ENCODE measurements around the gene INTS14. TPM values are rescaled to one million over a fixed set of nuclear protein-coding genes. Genes with fewer than 3 reads are reported as not detected.

The INTS14 gene
- total RNA-seq, 1 experiment from 2014 or later = 44.7 TPM

- Histone ChIP-seq H3K9ac (ENCODE audit: extremely low read depth, insufficient read length, low read length) (no peak overlapping the region), H3K4ac (ENCODE audit: low read depth, low read length) (no peak overlapping the region), H2BK15ac (ENCODE audit: low read depth, low read length) (no peak overlapping the region), H3K79me1 (ENCODE audit: insufficient read depth, low read depth, low read length, poor library complexity, severe bottlenecking) (no peaks in the 10 kb centered on the region), H2AFZ (ENCODE audit: low read length) (no peak overlapping the region), H2BK20ac (ENCODE audit: low read depth, low read length, poor library complexity, severe bottlenecking) (no peak overlapping the region), H3K14ac (ENCODE audit: insufficient read depth, low read length) (no peak overlapping the region), H2BK120ac (ENCODE audit: low read depth, low read length, poor library complexity, severe bottlenecking) (no peak overlapping the region), H3K27me3 (ENCODE audit: insufficient read depth, low read length) (no peaks in the 10 kb centered on the region), H3K23me2 (ENCODE audit: insufficient read length, low read depth, low read length, poor library complexity, severe bottlenecking) (no peaks in the 10 kb centered on the region), H3K4me1 (ENCODE audit: insufficient read depth, low read length) (no peaks in the 10 kb centered on the region), H3K4me2 (ENCODE audit: insufficient read depth, insufficient read length, low read length) (no peak overlapping the region), H3K79me2 (ENCODE audit: insufficient read depth, low read length) (no peaks in the 10 kb centered on the region), H4K20me1 (ENCODE audit: control insufficient read depth, insufficient read depth, insufficient read length) (no peaks in the 10 kb centered on the region), H3K27ac (ENCODE audit: insufficient read length, low read depth, low read length) (no peak overlapping the region), H2BK5ac (ENCODE audit: insufficient read length, low read length) (no peak overlapping the region), H2AK5ac (ENCODE audit: insufficient read length, low read length) (no peak overlapping the region), H3K56ac (ENCODE audit: insufficient read length, low read depth, low read length) (no peak overlapping the region), H4K91ac (ENCODE audit: insufficient read length, low read depth, low read length) (no peak overlapping the region), H2BK12ac (ENCODE audit: insufficient read length, low read depth, low read length) (no peak overlapping the region), H4K8ac (replicated peaks; ENCODE audit: insufficient read length, low read depth, low read length) (no peak overlapping the region), H3K23ac (ENCODE audit: insufficient read length, low read depth, low read length) (no peak overlapping the region), H3K9me3 (ENCODE audit: control insufficient read depth, low read depth, low read length) (no peaks in the 10 kb centered on the region), H3T11ph (ENCODE audit: low read length) (no peak overlapping the region), H4K5ac (ENCODE audit: insufficient read length, low read depth, low read length) (no peak overlapping the region), H3K18ac (ENCODE audit: insufficient read length, low read depth, low read length) (no peak overlapping the region)
- Mint-ChIP-seq H3K4me3 (no peak overlapping the region), H3K9me3 (no peaks in the 10 kb centered on the region), H3K27me3 (ENCODE audit: low read depth) (no peaks in the 10 kb centered on the region), H3K4me1 (peaks cover 4 to 6% of the 10 kb centered on the region in 2 experiments; a peak in 3 of 4 replicates), H3K27ac (no peak overlapping the region), H3K36me3 (ENCODE audit: insufficient read depth in 1 of 3, low read depth in 3 of 3) (peaks cover 0 to 5% (median 0%) of the 10 kb centered on the region in 3 experiments; a peak in 2 of 7 replicates)
- no peak for DNase-seq
- no CpG with 5 or more reads among the region's 4 CpGs for WGBS (ENCODE audit: extremely low coverage, insufficient read length, low lambda C conversion rate)
- TF ChIP-seq, protein P1, sequence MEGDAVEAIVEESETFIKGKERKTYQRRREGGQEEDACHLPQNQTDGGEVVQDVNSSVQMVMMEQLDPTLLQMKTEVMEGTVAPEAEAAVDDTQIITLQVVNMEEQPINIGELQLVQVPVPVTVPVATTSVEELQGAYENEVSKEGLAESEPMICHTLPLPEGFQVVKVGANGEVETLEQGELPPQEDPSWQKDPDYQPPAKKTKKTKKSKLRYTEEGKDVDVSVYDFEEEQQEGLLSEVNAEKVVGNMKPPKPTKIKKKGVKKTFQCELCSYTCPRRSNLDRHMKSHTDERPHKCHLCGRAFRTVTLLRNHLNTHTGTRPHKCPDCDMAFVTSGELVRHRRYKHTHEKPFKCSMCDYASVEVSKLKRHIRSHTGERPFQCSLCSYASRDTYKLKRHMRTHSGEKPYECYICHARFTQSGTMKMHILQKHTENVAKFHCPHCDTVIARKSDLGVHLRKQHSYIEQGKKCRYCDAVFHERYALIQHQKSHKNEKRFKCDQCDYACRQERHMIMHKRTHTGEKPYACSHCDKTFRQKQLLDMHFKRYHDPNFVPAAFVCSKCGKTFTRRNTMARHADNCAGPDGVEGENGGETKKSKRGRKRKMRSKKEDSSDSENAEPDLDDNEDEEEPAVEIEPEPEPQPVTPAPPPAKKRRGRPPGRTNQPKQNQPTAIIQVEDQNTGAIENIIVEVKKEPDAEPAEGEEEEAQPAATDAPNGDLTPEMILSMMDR (conservative IDR thresholded peaks at IDR 0.05) = no peak
Observed at GRCh38 chr15:65626856-65627255, 15.9 kb upstream of the INTS14 start.
